ENCODE results near the gene ABCG4.
A peak's percentile ranks its signal among the peaks of the same experiment; 100 is the strongest.
"Not testable (repeated sequence)": the region's sequence is repeated elsewhere in the genome, so short reads cannot be mapped to it uniquely, and the experiment has no call there.

The ABCG4 gene

GRCh38 chr11:119184399-119184798 lies 35.5 kb downstream of the ABCG4 start:
- not testable (repeated sequence) for DNase-seq (ENCODE audit: low read depth in 2 of 2)

- DNase-seq (ENCODE audit: low read depth in 2 of 2) = no peak
These were observed 37.3 kb downstream of the ABCG4 start for GRCh38 chr11:119185981-119186634.

GRCh38 chr11:119187123-119187892 lies 38.5 kb downstream of the ABCG4 start:
- no peak for DNase-seq (ENCODE audit: low read depth in 2 of 2)

- no peak for DNase-seq (ENCODE audit: low read depth in 2 of 2)
These were observed 39.2 kb downstream of the ABCG4 start for GRCh38 chr11:119188067-119188466.

GRCh38 chr11:119188887-119189286 lies 40.0 kb downstream of the ABCG4 start:
- DNase-seq (ENCODE audit: low read depth in 2 of 2) = no peak

GRCh38 chr11:119189393-119189792 lies 40.5 kb downstream of the ABCG4 start:
- DNase-seq (ENCODE audit: low read depth in 2 of 2) = no peak

- no peak for DNase-seq (ENCODE audit: low read depth in 2 of 2)
These were observed 41.7 kb downstream of the ABCG4 start for GRCh38 chr11:119190531-119190930.

GRCh38 chr11:119191265-119191664 lies 42.4 kb downstream of the ABCG4 start:
- not testable (repeated sequence) for DNase-seq (ENCODE audit: low read depth in 2 of 2)

GRCh38 chr11:119192111-119192510 lies 43.3 kb downstream of the ABCG4 start:
- no peak for DNase-seq (ENCODE audit: low read depth in 2 of 2)

- no peak for DNase-seq (ENCODE audit: low read depth in 2 of 2)
These were observed 44.1 kb downstream of the ABCG4 start for GRCh38 chr11:119193001-119193400.

- no peak for DNase-seq (ENCODE audit: low read depth in 2 of 2)
These were observed 44.8 kb downstream of the ABCG4 start for GRCh38 chr11:119193626-119194025.

GRCh38 chr11:119194811-119195440 lies 46.1 kb downstream of the ABCG4 start:
- DNase-seq (ENCODE audit: low read depth in 2 of 2) = no peak

GRCh38 chr11:119195680-119196079 lies 46.8 kb downstream of the ABCG4 start:
- no peak for DNase-seq (ENCODE audit: low read depth in 2 of 2)

- peak; percentile 44 to 47 for DNase-seq (ENCODE audit: low read depth in 2 of 2)
These were observed 48.1 kb downstream of the ABCG4 start for GRCh38 chr11:119196833-119197483.

GRCh38 chr11:119198925-119199324 lies 50.1 kb downstream of the ABCG4 start:
- no peak for DNase-seq (ENCODE audit: low read depth in 2 of 2)

- not testable (repeated sequence) for DNase-seq (ENCODE audit: low read depth in 2 of 2)
These were observed 52.4 kb downstream of the ABCG4 start for GRCh38 chr11:119201236-119201635.

- no peak for DNase-seq (ENCODE audit: low read depth in 2 of 2)
These were observed 53.7 kb downstream of the ABCG4 start for GRCh38 chr11:119202554-119202953.

- no peak for DNase-seq (ENCODE audit: low read depth in 2 of 2)
These were observed 55.2 kb downstream of the ABCG4 start for GRCh38 chr11:119204066-119204465.

GRCh38 chr11:119205080-119205479 lies 56.2 kb downstream of the ABCG4 start:
- no peak for DNase-seq (ENCODE audit: low read depth in 2 of 2)

GRCh38 chr11:119205574-119206510 lies 57.0 kb downstream of the ABCG4 start, which contains the start of gene CBL:
TSS of gene CBL (plus strand) at chr11:119206339. CDS start at chr11:119206418, 79 bp downstream.
- DNase-seq (ENCODE audit: low read depth in 2 of 2) = peak; percentile 91 to 96

Data from activated CD8-positive, alpha-beta memory T cell treated with anti-CD3 and anti-CD28 coated beads for 4 hours (primary cell).